Ovary (tissue), 9 donors: ENCODE results near the gene FCN1. TPM values are rescaled to one million over a fixed set of nuclear protein-coding genes. Genes with fewer than 3 reads are reported as not detected.
A peak's percentile ranks its signal among the peaks of the same experiment; 100 is the strongest.

ENCODE experiments used
- DNase-seq, 5 donors: peaks; one replicate each; pipeline ENCODE4 v3.0.0-alpha.2; 2019 to 2020
- H3K27ac ChIP-seq, 2 donors: fragments of 200-600 bp; one replicate each; pipeline versions ENCODE4 v1.5.1 to v1.8.0; 2019 to 2022
- H3K27me3 ChIP-seq: fragments of 200-600 bp; one replicate; pipeline ENCODE4 v1.8.0; 2022
- H3K36me3 ChIP-seq: fragments of 200-600 bp; sonication (generic); one replicate; pipeline ENCODE4 v1.5.1; 2019
- H3K4me1 ChIP-seq: one replicate; pipeline ENCODE4 v1.8.1; 2013; ENCODE audit warnings: mild to moderate bottlenecking, moderate library complexity; ENCODE audit not compliant: insufficient read depth
- H3K4me3 ChIP-seq: fragments of 200-600 bp; sonication (generic); one replicate; pipeline ENCODE4 v1.5.1; 2017
- H3K9me3 ChIP-seq, 2 donors: fragments of 200-600 bp in 1 of 2; sonication (generic) in 1 of 2; one replicate each; pipeline versions ENCODE4 v1.5.1 to v1.8.1; 2013 to 2019; ENCODE audit warnings: mild to moderate bottlenecking in 1 of 2, moderate library complexity in 1 of 2
- EP300 ChIP-seq: sonication (generic); formaldehyde crosslinking; IDR thresholded peaks from one replicate; pipeline ENCODE4 v1.6.1; 2017; ENCODE audit warnings: antibody characterized with exemption
- POLR2A ChIP-seq: fragments of 450-650 bp; IDR thresholded peaks from one replicate; pipeline ENCODE4 v1.6.1; 2017; ENCODE audit warnings: antibody characterized with exemption, mild to moderate bottlenecking, moderate library complexity
- WGBS, 3 donors: extraction: QIAGEN DNeasy Blood & Tissue Kit in 1 of 3; methylation state at CpG; one replicate each; pipeline versions ENCODE4 v1.1.5 to v1.1.7; 2013 to 2017; 5-methylcytosine and 5-hydroxymethylcytosine counted together
- intact Hi-C, 4 donors: fragments of 100-400 bp; cut with DNase I; formaldehyde crosslinking; loops; one replicate each; pipeline versions ENCODE4 v1.11.0 to v1.15.1; 2022 to 2023
- polyA plus RNA-seq, 2 donors: library from polyadenylated mRNA; stranded (reverse); fragments of 200-250 nt in 1 of 2; fragments of 350-450 nt in 1 of 2; fragmentation: Illumina TruSeq in 1 of 2; extraction: RNeasy Lipid Tissue Mini Kit (QIAGEN cat#74804) in 1 of 2; gene quantifications; one replicate each; pipeline ENCODE4 v1.2.3, GENCODE V29; 2013 to 2014
- total RNA-seq, 7 donors: library from RNA; depleted of rRNA in 2 of 7; stranded (reverse); fragments of >200 nt in 2 of 7; fragmentation: NEBNext Ultra II Directional in 3 of 7; extraction: Animal tissue kit (Norgen Biotek cat#: 25700) in 3 of 7; gene quantifications; one replicate each; pipeline versions ENCODE4 v1.1.0 to v1.2.4, GENCODE V29; 2016 to 2023
- TF ChIP-seq, protein P1 (sequence below), 3 donors: fragments of 450-650 bp in 2 of 3; fragments of 200-600 bp in 1 of 3; IDR thresholded peaks; one replicate each; pipeline versions ENCODE4 v1.5.1 to v1.8.0; 2016 to 2022; ENCODE audit warnings: antibody characterized with exemption in 3 of 3, mild to moderate bottlenecking in 1 of 3
- donor health status: DM: no; HTN: no; CAD: no; lungs with moderate emphysema.
- donor health status: DM: no; HTN: no; CAD: no.
- donor health status: Bipolar disorder and iron deficiency.
- donor health status: DM: yes; HTN: yes; CAD: no.
- donor health status: DM: no; HTN: no; CAD: no.
- donor health status: DM: yes; HTN: yes; CAD: no.

FCN1 gene
- total and polyA plus RNA-seq, 9 donors, result 0.43 to 5.0 (median 1.9) TPM; not detected in 2

DNA sequence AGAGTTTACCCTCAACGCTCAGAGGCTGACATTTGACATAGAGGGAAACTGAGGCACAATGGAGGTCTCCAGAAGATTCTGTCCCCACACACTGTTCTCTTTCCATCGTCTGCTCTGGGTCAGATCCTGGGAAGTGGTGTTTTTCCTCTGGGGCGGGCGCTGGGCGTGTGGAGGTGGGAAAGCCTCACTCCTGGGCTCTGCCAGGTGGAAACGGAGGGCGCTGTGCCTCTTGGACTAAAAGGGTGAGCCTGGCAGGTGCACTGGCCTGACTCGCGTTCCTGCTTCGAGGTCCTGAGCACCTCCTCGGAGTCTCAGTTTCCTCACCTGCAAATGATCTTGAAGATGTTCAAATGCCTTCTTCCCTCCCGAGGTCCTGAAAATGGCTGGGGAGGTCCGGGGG, 25.7 kb upstream of the FCN1 start:
- H3K36me3 ChIP-seq, result no peaks in the 10 kb centered on the region
- WGBS, 3 donors, result 83 to 91% (median 86%) methylated on average over 12 to 13 of the region's 13 CpGs
- no peaks in the 10 kb centered on the region for H3K9me3 ChIP-seq
- H3K27me3 ChIP-seq, result no peaks in the 10 kb centered on the region
- H3K4me1 ChIP-seq, result peaks cover 21% of the 10 kb centered on the region
- DNase-seq, result no peak
- no peak overlapping the region for H3K4me3 ChIP-seq
- peak overlapping the region in 1 of 2 donors; percentile 41 for H3K27ac ChIP-seq
- intact Hi-C loops, result no loop called here
- TF ChIP-seq EP300, result no peak
- no peak for TF ChIP-seq POLR2A
- TF ChIP-seq, protein P1, sequence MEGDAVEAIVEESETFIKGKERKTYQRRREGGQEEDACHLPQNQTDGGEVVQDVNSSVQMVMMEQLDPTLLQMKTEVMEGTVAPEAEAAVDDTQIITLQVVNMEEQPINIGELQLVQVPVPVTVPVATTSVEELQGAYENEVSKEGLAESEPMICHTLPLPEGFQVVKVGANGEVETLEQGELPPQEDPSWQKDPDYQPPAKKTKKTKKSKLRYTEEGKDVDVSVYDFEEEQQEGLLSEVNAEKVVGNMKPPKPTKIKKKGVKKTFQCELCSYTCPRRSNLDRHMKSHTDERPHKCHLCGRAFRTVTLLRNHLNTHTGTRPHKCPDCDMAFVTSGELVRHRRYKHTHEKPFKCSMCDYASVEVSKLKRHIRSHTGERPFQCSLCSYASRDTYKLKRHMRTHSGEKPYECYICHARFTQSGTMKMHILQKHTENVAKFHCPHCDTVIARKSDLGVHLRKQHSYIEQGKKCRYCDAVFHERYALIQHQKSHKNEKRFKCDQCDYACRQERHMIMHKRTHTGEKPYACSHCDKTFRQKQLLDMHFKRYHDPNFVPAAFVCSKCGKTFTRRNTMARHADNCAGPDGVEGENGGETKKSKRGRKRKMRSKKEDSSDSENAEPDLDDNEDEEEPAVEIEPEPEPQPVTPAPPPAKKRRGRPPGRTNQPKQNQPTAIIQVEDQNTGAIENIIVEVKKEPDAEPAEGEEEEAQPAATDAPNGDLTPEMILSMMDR (IDR thresholded peaks at IDR 0.05), result no peak

DNA sequence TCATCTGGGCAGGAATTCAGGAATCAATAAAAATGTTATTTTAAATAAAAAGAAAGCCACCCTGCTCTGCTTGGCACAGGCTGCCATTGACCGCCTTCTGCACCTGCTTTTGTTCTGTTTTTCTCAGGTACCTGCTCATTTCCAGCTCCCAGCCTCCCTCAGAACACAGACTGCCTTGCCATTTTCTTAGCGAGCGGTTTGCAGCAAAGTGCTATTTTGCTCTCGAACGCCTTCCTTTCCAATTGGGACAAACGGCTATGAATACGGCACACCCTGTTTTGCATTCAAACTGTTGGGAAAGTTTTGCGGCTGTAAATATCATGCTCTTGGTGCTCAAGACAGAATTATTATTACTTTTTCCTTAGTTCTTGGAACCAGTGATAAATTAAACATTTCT, 25.1 kb upstream of the FCN1 start:
- no peak overlapping the region for H3K4me3 ChIP-seq
- TF ChIP-seq POLR2A (no peak), EP300 (no peak)
- TF ChIP-seq, protein P1 (IDR thresholded peaks at IDR 0.05), result no peak
- H3K4me1 ChIP-seq, result peaks cover 21% of the 10 kb centered on the region
- H3K36me3 ChIP-seq, result no peaks in the 10 kb centered on the region
- H3K27ac ChIP-seq, result no peak overlapping the region
- intact Hi-C loops, result no loop called here
- DNase-seq, result peak in 1 of 5 donors; percentile 10
- 25 to 35% (median 30%) methylated on average over 8 of the region's 8 CpGs for WGBS, 3 donors
- H3K9me3 ChIP-seq, result no peaks in the 10 kb centered on the region
- H3K27me3 ChIP-seq, result no peaks in the 10 kb centered on the region

DNA sequence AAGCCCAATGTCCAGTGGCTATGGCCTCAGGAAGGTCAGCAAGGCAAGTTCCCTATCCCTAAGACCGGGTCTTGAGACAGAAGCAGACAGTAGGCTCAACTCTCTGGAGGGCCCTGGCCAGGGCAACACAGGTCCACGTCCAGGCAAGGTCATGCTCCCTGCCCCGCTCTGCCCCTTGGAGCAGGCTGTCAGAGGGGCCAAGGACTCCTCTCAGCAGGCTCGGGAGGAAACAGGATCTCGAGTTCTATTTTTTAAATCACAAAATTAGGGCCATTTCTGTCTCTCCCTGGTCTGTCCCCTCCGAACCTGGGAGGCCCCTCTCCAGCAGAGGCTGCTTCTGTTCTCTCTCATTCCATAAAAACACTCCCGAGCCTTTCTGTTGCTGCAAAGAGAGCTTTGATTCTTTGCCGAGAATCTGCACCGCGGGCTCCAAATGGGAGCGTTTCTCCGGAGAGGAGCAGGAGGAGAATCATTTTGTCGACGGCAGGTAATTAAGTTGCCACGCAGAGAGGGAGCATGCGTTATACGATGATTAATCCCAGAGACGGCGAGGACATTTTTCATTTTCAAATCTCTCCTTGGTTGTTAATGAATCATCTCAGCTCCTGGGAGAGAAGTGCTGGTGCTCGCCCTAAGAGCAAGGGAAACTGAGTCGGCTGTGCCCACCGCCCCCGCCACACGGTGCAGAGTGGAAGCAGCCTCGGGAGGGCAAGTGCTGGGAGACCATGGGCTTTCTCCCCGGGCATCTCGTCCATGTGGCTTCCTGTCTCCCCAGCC, 24.5 kb upstream of the FCN1 start:
- peaks cover 18% of the 10 kb centered on the region for H3K4me1 ChIP-seq

DNA sequence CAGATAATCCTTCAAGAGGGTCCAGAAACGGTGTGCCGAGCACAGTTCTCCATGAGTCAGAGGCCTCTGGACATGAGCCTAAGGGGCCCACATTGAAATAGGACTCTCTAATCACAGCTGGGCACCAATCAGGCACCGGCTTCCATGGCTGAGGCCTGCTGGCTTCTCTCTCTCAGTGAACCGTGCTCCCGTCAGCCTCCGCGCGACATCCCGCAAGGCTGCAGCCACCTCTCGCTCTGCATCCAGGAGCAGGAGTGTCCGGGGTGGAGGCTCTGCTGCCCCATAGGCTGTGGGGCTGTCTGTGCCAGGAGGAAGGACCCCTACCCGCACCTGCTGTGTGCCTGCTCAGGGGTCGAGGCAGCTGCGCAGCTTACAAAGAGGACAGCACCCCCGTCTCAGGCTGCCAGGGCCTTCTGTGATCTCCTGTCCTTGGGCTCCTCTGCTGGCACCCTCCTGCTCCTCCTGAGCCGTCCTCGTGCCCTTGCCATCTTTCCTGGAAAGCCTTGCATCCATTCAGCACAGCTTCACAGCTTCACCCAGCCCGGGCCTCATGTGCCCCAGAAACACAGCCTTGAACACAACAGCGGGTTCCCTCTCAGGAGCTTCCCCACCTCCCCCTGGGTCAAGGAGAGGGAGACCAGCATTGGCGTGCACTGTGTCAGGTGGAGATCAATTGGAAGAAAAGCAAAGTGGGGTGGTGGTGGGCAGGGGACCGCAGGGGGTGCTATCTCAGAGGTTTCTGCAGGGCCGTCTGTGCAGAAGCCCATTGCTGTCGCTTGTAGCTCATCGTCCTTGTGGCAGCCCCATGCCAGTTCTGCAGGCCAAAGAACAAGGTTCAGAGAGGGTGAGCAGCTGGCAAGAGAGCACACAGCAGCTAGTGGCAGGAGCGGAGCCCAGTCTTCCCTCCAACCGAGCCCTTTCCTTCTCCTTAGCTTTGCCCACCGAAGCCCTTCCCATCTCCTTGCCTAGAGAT, 22.8 kb upstream of the FCN1 start:
- WGBS, 3 donors, result 92 to 93% (median 92%) methylated on average over 24 to 27 of the region's 27 CpGs
- intact Hi-C loops, result no loop called here
- H3K27me3 ChIP-seq, result no peaks in the 10 kb centered on the region

More for the DNA sequence above, 24.5 kb upstream of the FCN1 start:
- intact Hi-C loops, result no loop called here
- no peaks in the 10 kb centered on the region for H3K36me3 ChIP-seq
- H3K9me3 ChIP-seq, result no peaks in the 10 kb centered on the region
- TF ChIP-seq, protein P1 (IDR thresholded peaks at IDR 0.05), result no peak
- TF ChIP-seq EP300, result no peak
- TF ChIP-seq POLR2A, result no peak
- WGBS, 3 donors, result 19 to 26% (median 24%) methylated on average over 27 of the region's 27 CpGs
- no peak overlapping the region for H3K4me3 ChIP-seq
- H3K27me3 ChIP-seq, result no peaks in the 10 kb centered on the region
- peak overlapping the region in 1 of 2 donors; percentile 4 for H3K27ac ChIP-seq
- peak in 2 of 5 donors; percentile 19 to 40 for DNase-seq

More for the DNA sequence above, 22.8 kb upstream of the FCN1 start:
- Histone ChIP-seq H3K36me3 (no peaks in the 10 kb centered on the region), H3K27ac (no peak overlapping the region), H3K4me1 (peaks cover 15% of the 10 kb centered on the region), H3K9me3 (no peaks in the 10 kb centered on the region), H3K4me3 (no peak overlapping the region)
- DNase-seq, result peak in 1 of 5 donors; percentile 12
- TF ChIP-seq EP300 (no peak), POLR2A (no peak)
- TF ChIP-seq, protein P1 (IDR thresholded peaks at IDR 0.05), result no peak
